H9 (cell line): ENCODE data around the gene TMEM132C. TPM values are rescaled to one million over a fixed set of nuclear protein-coding genes. Genes with fewer than 3 reads are reported as not detected.

Experiments
- DNase-seq: peaks from one replicate; pipeline ENCODE4 v3.0.0-alpha.2; 2017
- H2AFZ ChIP-seq: one replicate; pipeline ENCODE4 v1.6.1; 2013; ENCODE audit warnings: mild to moderate bottlenecking, low read length, control low read depth, moderate library complexity
- H2AK5ac ChIP-seq: 2 replicates; pipeline ENCODE4 v1.6.1; 2013; ENCODE audit warnings: low read length, control low read depth, mixed read lengths; ENCODE audit not compliant: insufficient read length
- H2BK120ac ChIP-seq: one replicate; pipeline ENCODE4 v1.6.1; 2013; ENCODE audit warnings: low read depth, mild to moderate bottlenecking, low read length, control low read depth, inconsistent platforms; ENCODE audit not compliant: poor library complexity, severe bottlenecking
- H2BK12ac ChIP-seq: 2 replicates; pipeline ENCODE4 v1.6.1; 2013; ENCODE audit warnings: low read length, control low read depth, mixed read lengths, low read depth; ENCODE audit not compliant: insufficient read length
- H2BK15ac ChIP-seq: 2 replicates; pipeline ENCODE4 v1.6.1; 2013; ENCODE audit warnings: low read depth, low read length, control low read depth
- H2BK20ac ChIP-seq: one replicate; pipeline ENCODE4 v1.6.1; 2013; ENCODE audit warnings: low read depth, mild to moderate bottlenecking, low read length, control low read depth, inconsistent platforms; ENCODE audit not compliant: poor library complexity, severe bottlenecking
- H2BK5ac ChIP-seq: 2 replicates; pipeline ENCODE4 v1.6.1; 2013; ENCODE audit warnings: low read length, control low read depth, mixed read lengths; ENCODE audit not compliant: insufficient read length
- H3K14ac ChIP-seq: 2 replicates; pipeline ENCODE4 v1.6.1; 2013; ENCODE audit warnings: low read length, control low read depth; ENCODE audit not compliant: insufficient read depth
- H3K18ac ChIP-seq: 2 replicates; pipeline ENCODE4 v1.6.1; 2013; ENCODE audit warnings: low read depth, mild to moderate bottlenecking, mixed read lengths, low read length, control low read depth; ENCODE audit not compliant: insufficient read length
- H3K23ac ChIP-seq: 2 replicates; pipeline ENCODE4 v1.6.1; 2013; ENCODE audit warnings: low read length, control low read depth, mixed read lengths, low read depth; ENCODE audit not compliant: insufficient read length
- H3K23me2 ChIP-seq: 2 replicates; pipeline ENCODE4 v1.6.1; 2013; ENCODE audit warnings: low read depth, mild to moderate bottlenecking, mixed read lengths, low read length, control low read depth; ENCODE audit not compliant: insufficient read length, poor library complexity, severe bottlenecking
- H3K27ac ChIP-seq: 2 replicates; pipeline ENCODE4 v1.5.1; 2013; ENCODE audit warnings: low read length, control low read depth, mixed read lengths, low read depth; ENCODE audit not compliant: insufficient read length
- H3K27me3 ChIP-seq: 2 replicates; pipeline ENCODE4 v1.6.1; 2013; ENCODE audit warnings: low read length, control low read depth, inconsistent platforms; ENCODE audit not compliant: insufficient read depth
- H3K4ac ChIP-seq: 2 replicates; pipeline ENCODE4 v1.6.1; 2013; ENCODE audit warnings: low read depth, mild to moderate bottlenecking, control low read depth, inconsistent platforms, low read length, moderate library complexity
- H3K4me1 ChIP-seq: 2 replicates; pipeline ENCODE4 v1.6.1; 2013; ENCODE audit warnings: low read length, control low read depth, inconsistent platforms; ENCODE audit not compliant: insufficient read depth
- H3K4me2 ChIP-seq: 2 replicates; pipeline ENCODE4 v1.6.1; 2013; ENCODE audit warnings: low read length, control low read depth, mixed read lengths; ENCODE audit not compliant: insufficient read length, insufficient read depth
- H3K56ac ChIP-seq: 2 replicates; pipeline ENCODE4 v1.6.1; 2013; ENCODE audit warnings: low read depth, mild to moderate bottlenecking, mixed read lengths, low read length, control low read depth; ENCODE audit not compliant: insufficient read length
- H3K79me1 ChIP-seq: 2 replicates; pipeline ENCODE4 v1.6.1; 2013; ENCODE audit warnings: low read depth, mild to moderate bottlenecking, moderate library complexity, low read length, control low read depth, inconsistent platforms; ENCODE audit not compliant: insufficient read depth, poor library complexity, severe bottlenecking
- H3K79me2 ChIP-seq: 2 replicates; pipeline ENCODE4 v1.6.1; 2013; ENCODE audit warnings: low read length, control low read depth, inconsistent platforms; ENCODE audit not compliant: insufficient read depth
- H3K9ac ChIP-seq: 2 replicates; pipeline ENCODE4 v1.6.1; 2013; ENCODE audit warnings: low read length, control low read depth, mixed read lengths; ENCODE audit not compliant: insufficient read length; ENCODE audit errors: extremely low read depth
- H3K9me3 ChIP-seq: one replicate; pipeline ENCODE4 v1.6.1; 2013; ENCODE audit warnings: low read depth, low read length, inconsistent platforms; ENCODE audit not compliant: control insufficient read depth
- H3T11ph ChIP-seq: one replicate; pipeline ENCODE4 v1.6.1; 2013; ENCODE audit warnings: mild to moderate bottlenecking, low read length, control low read depth, inconsistent platforms
- H4K20me1 ChIP-seq: one replicate; pipeline ENCODE4 v1.6.1; 2013; ENCODE audit not compliant: control insufficient read depth, insufficient read length, insufficient read depth
- H4K5ac ChIP-seq: 2 replicates; pipeline ENCODE4 v1.6.1; 2013; ENCODE audit warnings: low read depth, mild to moderate bottlenecking, mixed read lengths, low read length, control low read depth; ENCODE audit not compliant: insufficient read length
- H4K8ac ChIP-seq: replicated peaks from 2 replicates; pipeline ENCODE4 v1.6.1; 2013; ENCODE audit warnings: low read length, control low read depth, mixed read lengths, low read depth; ENCODE audit not compliant: insufficient read length
- H4K91ac ChIP-seq: 2 replicates; pipeline ENCODE4 v1.6.1; 2013; ENCODE audit warnings: low read depth, mild to moderate bottlenecking, moderate library complexity, mixed read lengths, low read length, control low read depth; ENCODE audit not compliant: insufficient read length
- H3K27ac Mint-ChIP-seq, 3 experiments: 2 replicates in 2 of 3; 3 replicates in 1 of 3; pipeline ENCODE4 v1.8.0; 2020 to 2021; ENCODE audit warnings: mixed read lengths in 3 of 3, mild to moderate bottlenecking in 1 of 3, moderate library complexity in 1 of 3
- H3K27me3 Mint-ChIP-seq: 2 replicates; pipeline ENCODE4 v1.8.0; 2021; ENCODE audit warnings: low read depth, mild to moderate bottlenecking, moderate library complexity, mixed read lengths
- H3K36me3 Mint-ChIP-seq, 3 experiments: 2 replicates in 2 of 3; 3 replicates in 1 of 3; pipeline ENCODE4 v1.8.0; 2020 to 2021; ENCODE audit warnings: low read depth in 3 of 3, mixed read lengths in 3 of 3; ENCODE audit not compliant: insufficient read depth in 1 of 3
- H3K4me1 Mint-ChIP-seq, 2 experiments: 2 replicates each; pipeline ENCODE4 v1.8.0; 2020; ENCODE audit warnings: mixed read lengths in 2 of 2
- H3K4me3 Mint-ChIP-seq, 2 experiments: 2 replicates in 1 of 2; 3 replicates in 1 of 2; pipeline ENCODE4 v1.8.0; 2020 to 2021; ENCODE audit warnings: mild to moderate bottlenecking in 2 of 2, mixed read lengths in 2 of 2, moderate library complexity in 1 of 2
- H3K9me3 Mint-ChIP-seq, 2 experiments: 2 replicates in 1 of 2; 3 replicates in 1 of 2; pipeline ENCODE4 v1.8.0; 2020; ENCODE audit warnings: mild to moderate bottlenecking in 2 of 2, mixed read lengths in 2 of 2, moderate library complexity in 1 of 2
- CTCF ChIP-seq: fragments of 200-600 bp; sonication (generic); conservative IDR thresholded peaks from 3 replicates; pipeline ENCODE4 v1.8.0; 2021; ENCODE audit warnings: antibody characterized with exemption, mild to moderate bottlenecking
- whole genome bisulfite sequencing: extraction: QIAGEN DNeasy Blood & Tissue Kit; methylation state at CpG from one replicate; pipeline ENCODE4 v1.1.7; 2013; ENCODE audit warnings: missing lambda C conversion rate, low lambda C conversion rate, mixed read lengths; ENCODE audit not compliant: insufficient read length; ENCODE audit errors: extremely low coverage; 5-methylcytosine and 5-hydroxymethylcytosine counted together
- total RNA-seq: library from RNA; stranded (reverse); gene quantifications from 2 replicates; pipeline ENCODE4 v1.2.1, GENCODE V29; 2021

TMEM132C gene
- total RNA-seq, 1 experiment from 2014 or later = 0.22 TPM

- no peak overlapping the region for H3K56ac ChIP-seq
- H3K27ac Mint-ChIP-seq = no peak overlapping the region
These were observed 282.0 kb downstream of the TMEM132C start for GRCh38 chr12:128548949-128549348.

More at GRCh38 chr12:128548949-128549348, 282.0 kb downstream of the TMEM132C start:
- no peak overlapping the region for H2AFZ ChIP-seq
- no peak overlapping the region for H3K14ac ChIP-seq
- Mint-ChIP-seq H3K27me3 (peaks cover 87% of the 10 kb centered on the region), H3K4me3 (no peak overlapping the region), H3K36me3 (no peaks in the 10 kb centered on the region; a peak in 1 of 7 replicates), H3K9me3 (no peaks in the 10 kb centered on the region), H3K4me1 (peaks cover 26 to 34% of the 10 kb centered on the region in 2 experiments)
- no peaks in the 10 kb centered on the region for H4K20me1 ChIP-seq
- H3T11ph ChIP-seq = no peak overlapping the region
- H4K91ac ChIP-seq = no peak overlapping the region
- no peak for TF ChIP-seq CTCF
- no peak overlapping the region for H2AK5ac ChIP-seq
- no peaks in the 10 kb centered on the region for H3K9me3 ChIP-seq
- DNase-seq = no peak
- H3K18ac ChIP-seq = no peak overlapping the region
- H2BK15ac ChIP-seq = no peak overlapping the region
- no peak overlapping the region for H3K23ac ChIP-seq
- no peak overlapping the region for H2BK120ac ChIP-seq
- no peak overlapping the region for H4K5ac ChIP-seq
- no peak overlapping the region for H2BK5ac ChIP-seq
- no peaks in the 10 kb centered on the region for H3K23me2 ChIP-seq
- H3K4ac ChIP-seq = no peak overlapping the region
- H2BK20ac ChIP-seq = no peak overlapping the region
- H3K79me2 ChIP-seq = no peaks in the 10 kb centered on the region
- H3K4me1 ChIP-seq = 0 out of 2 replicates have a peak, but pooled peaks cover 3% of the 10 kb centered on the region
- WGBS = no CpG with 5 or more reads among the region's 3 CpGs
- H3K27me3 ChIP-seq = no peaks in the 10 kb centered on the region; the same call in 1 of the 2 replicates
- no peak overlapping the region for H4K8ac ChIP-seq
- no peak overlapping the region for H3K27ac ChIP-seq
- no peak overlapping the region for H2BK12ac ChIP-seq
- no peaks in the 10 kb centered on the region for H3K79me1 ChIP-seq
- no peak overlapping the region for H3K9ac ChIP-seq
- no peak overlapping the region for H3K4me2 ChIP-seq
